HepG2 (cell line): ENCODE measurements around the gene SRD5A1. TPM values are rescaled to one million over a fixed set of nuclear protein-coding genes. Genes with fewer than 3 reads are reported as not detected.

Experiments
- ATAC-seq: fragments of 200-7000 bp; cut with Tn5 transposase; 3 replicates; pipeline ENCODE4 v1.9.1; 2020; ENCODE audit warnings: mild to moderate bottlenecking, moderate library complexity
- BruUV-seq: library from RNA; stranded (reverse); fragments of 400-500 nt; replicated peaks from 2 replicates; lab custom pipeline; 2021; lab: Mats Ljungman, UMichigan
- CTCF ChIA-PET: fragments of 300-600 bp; formaldehyde crosslinking; extraction: SDS; loops from one replicate; lab custom pipeline; 2021; ENCODE audit warnings: low total read pairs, inconsistent platforms, low intra/inter-chr PET ratio; lab: Yijun Ruan, JAX
- POLR2A ChIA-PET: fragments of 350-600 bp; sonication (Branson Sonifier 250); formaldehyde crosslinking; loops from one replicate; lab custom pipeline; 2020; ENCODE audit warnings: antibody characterized with exemption, inconsistent platforms; lab: Yijun Ruan, JAX
- DNase-seq: peaks from one replicate; pipeline ENCODE4 v3.0.0-alpha.2; 2015; ENCODE audit warnings: low spot score
- FAIRE-seq: peaks from 3 replicates; lab custom pipeline; 2011; peaks lifted over from hg19 to GRCh38; lab: Jason Lieb, UNC
- H2AFZ ChIP-seq: one replicate; pipeline ENCODE4 v1.6.1; 2011; ENCODE audit warnings: low read length, inconsistent platforms
- H3K27ac ChIP-seq: fragments of 300-600 bp; 3 replicates; pipeline ENCODE4 v1.8.0; 2011; ENCODE audit warnings: mixed run types, mild to moderate bottlenecking, mixed read lengths, low read length, inconsistent platforms; ENCODE audit not compliant: insufficient read depth; ENCODE audit errors: extremely low read length
- H3K27me3 ChIP-seq, 2 experiments: fragments of 200-600 bp in 1 of 2; 2 replicates in 1 of 2; 3 replicates in 1 of 2; pipeline versions ENCODE4 v1.6.0 to v1.8.0; 2011; ENCODE audit warnings: low read length in 2 of 2, mild to moderate bottlenecking in 2 of 2, moderate library complexity in 2 of 2, inconsistent platforms in 1 of 2; ENCODE audit not compliant: insufficient read depth in 2 of 2, control insufficient read depth in 1 of 2
- H3K36me3 ChIP-seq, 2 experiments: fragments of 200-600 bp in 1 of 2; replicated peaks in 1 of 2; 2 replicates in 1 of 2; 3 replicates in 1 of 2; pipeline versions ENCODE4 v1.5.1 to v1.8.0; 2011; ENCODE audit warnings: low read length in 2 of 2, inconsistent platforms in 1 of 2; ENCODE audit not compliant: insufficient read depth in 2 of 2, control insufficient read depth in 1 of 2
- H3K4me1 ChIP-seq: 2 replicates; pipeline ENCODE4 v1.5.1; 2012; ENCODE audit warnings: low read length, inconsistent platforms; ENCODE audit not compliant: insufficient read depth
- H3K4me2 ChIP-seq: 2 replicates; pipeline ENCODE4 v1.6.0; 2011; ENCODE audit warnings: low read depth, low read length, inconsistent platforms
- H3K4me3 ChIP-seq, 3 experiments: fragments of 200-600 bp in 1 of 3; sonication (generic), shearing (Covaris generic) in 1 of 3; replicated peaks in 1 of 3; 2 replicates each; pipeline ENCODE4 v1.5.1; 2011 to 2016; ENCODE audit warnings: low read length in 3 of 3, inconsistent platforms in 2 of 3, low read depth in 2 of 3, mild to moderate bottlenecking in 2 of 3, control low read depth in 1 of 3, mixed read lengths in 1 of 3; ENCODE audit not compliant: insufficient read depth in 1 of 3
- H3K79me2 ChIP-seq: one replicate; pipeline ENCODE4 v1.6.1; 2011; ENCODE audit warnings: low read length, inconsistent platforms; ENCODE audit not compliant: insufficient read depth
- H3K9ac ChIP-seq: 2 replicates; pipeline ENCODE4 v1.6.0; 2011; ENCODE audit warnings: mild to moderate bottlenecking, low read depth, low read length, inconsistent platforms; ENCODE audit not compliant: insufficient read depth
- H3K9me3 ChIP-seq: 2 replicates; pipeline ENCODE4 v1.5.1; 2012; ENCODE audit warnings: mild to moderate bottlenecking, low read length
- H4K20me1 ChIP-seq: 2 replicates; pipeline ENCODE4 v1.6.0; 2011; ENCODE audit warnings: inconsistent platforms, mild to moderate bottlenecking, low read length, moderate library complexity; ENCODE audit not compliant: insufficient read depth
- HNRNPH1 ChIP-seq: fragments of 200-400 bp; formaldehyde crosslinking; optimal IDR thresholded peaks from 2 replicates; pipeline ENCODE3; 2017; ENCODE audit warnings: mild to moderate bottlenecking, low read depth, low read length
- NCOA2 ChIP-seq: sonication (generic); formaldehyde crosslinking; IDR thresholded peaks from 2 replicates; pipeline ENCODE4 v1.8.0; 2022; ENCODE audit warnings: inconsistent platforms
- SRSF9 ChIP-seq: fragments of 200-400 bp; formaldehyde crosslinking; IDR thresholded peaks from 2 replicates; pipeline ENCODE4 v1.6.1; 2018; ENCODE audit warnings: borderline replicate concordance, mild to moderate bottlenecking, low read depth, low read length; ENCODE audit not compliant: insufficient read depth, poor library complexity, severe bottlenecking
- YEATS4 ChIP-seq: sonication (generic); formaldehyde crosslinking; IDR thresholded peaks from 2 replicates; pipeline ENCODE4 v1.4.0; 2020; ENCODE audit warnings: missing genetic modification reagents, borderline replicate concordance
- WGBS: methylation state at CpG from one replicate; pipeline ENCODE4 v1.1.6; 2017; ENCODE audit warnings: low lambda C conversion rate; 5-methylcytosine and 5-hydroxymethylcytosine counted together
- in situ Hi-C: cut with HindIII; loops from 2 replicates; pipeline ENCODE4 v1.10.0; 2017; ENCODE audit warnings: low pct_unique_long_range_greater_than_20kb; ENCODE audit not compliant: extremely low pct_ligation_motif_present
- intact Hi-C: fragments of 100-400 bp; cut with micrococcal nuclease; formaldehyde crosslinking; loops from one replicate; pipeline ENCODE4 v1.10.0; 2022; ENCODE audit not compliant: unreplicated experiment
- polyA plus RNA-seq, 8 experiments: library from polyadenylated mRNA; depleted of rRNA in 3 of 8; stranded (reverse) in 7 of 8; unstranded in 1 of 8; fragments of >200 nt; fragmentation: Illumina TruSeq in 4 of 8; extraction: Trizol in 4 of 8; gene quantifications; 2 replicates each; pipeline versions ENCODE4 v1.2.1 to v1.2.3, GENCODE V29; 2011 to 2016; ENCODE audit warnings: low read depth in 4 of 8, missing spikeins in 1 of 8, mixed read lengths in 1 of 8; ENCODE audit not compliant: insufficient read depth in 1 of 8
- total RNA-seq, 5 experiments: library from RNA; depleted of rRNA; stranded (reverse); fragments of >200 nt; fragmentation: Illumina TruSeq; extraction: Trizol; gene quantifications; 2 replicates each; pipeline ENCODE4 v1.2.3, GENCODE V29; 2016; ENCODE audit warnings: low read depth in 1 of 5
- TF ChIP-seq, protein P1 (sequence below): sonication (generic); formaldehyde crosslinking; IDR thresholded peaks from 2 replicates; pipeline ENCODE4 v1.5.0; 2020; ENCODE audit warnings: mild to moderate bottlenecking, missing genetic modification reagents, borderline replicate concordance
- TF ChIP-seq, protein P2 (sequence below), 2 experiments: sonication (generic) in 1 of 2; formaldehyde crosslinking in 1 of 2; IDR thresholded peaks; 2 replicates each; pipeline versions ENCODE4 v1.6.1 to v1.9.0; 2014 to 2022; ENCODE audit warnings: antibody characterized with exemption in 1 of 2, borderline replicate concordance in 1 of 2, inconsistent platforms in 1 of 2, low read depth in 1 of 2, missing genetic modification reagents in 1 of 2
- TF ChIP-seq, protein P3 (sequence below): sonication (generic); formaldehyde crosslinking; IDR thresholded peaks from 2 replicates; pipeline ENCODE4 v1.4.0; 2020; ENCODE audit warnings: missing genetic modification reagents, low read depth, mild to moderate bottlenecking, borderline replicate concordance

SRD5A1 gene
- total and polyA plus RNA-seq, 2 of the 13 experiments (the other 11 are each of a cell fraction or from before 2014, with no cell fraction given) = 6.1 to 9.9 TPM

DNA sequence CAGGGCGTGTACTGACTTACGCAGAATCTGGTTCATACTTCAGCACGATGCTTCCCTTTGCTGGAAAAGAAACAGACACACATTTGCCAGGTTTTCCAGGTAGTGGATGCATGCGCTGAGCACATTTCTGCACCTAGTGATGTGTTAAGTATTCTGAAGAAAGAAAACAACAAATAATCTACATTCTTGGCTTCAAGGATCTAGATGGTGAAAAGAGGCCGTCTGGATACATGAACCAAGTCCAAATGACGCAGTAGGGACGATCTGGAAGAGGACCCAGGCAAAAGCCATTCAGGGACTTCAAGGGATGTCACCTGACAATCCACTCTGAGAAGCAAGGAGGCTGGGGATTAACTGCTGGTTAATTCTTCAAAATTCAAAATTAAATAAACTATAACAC is 30.8 kb upstream of the SRD5A1 start:
- no peak overlapping the region for H3K27ac ChIP-seq
- ATAC-seq (no peak), FAIRE-seq (no peak), DNase-seq (no peak)
- intact Hi-C loops (no loop called here), in situ Hi-C loops (no loop called here)
- H3K4me1 ChIP-seq = no peaks in the 10 kb centered on the region
- H3K36me3 ChIP-seq = peaks cover 40 to 82% of the 10 kb centered on the region in 2 experiments
- H3K9ac ChIP-seq = no peak overlapping the region
- no peak overlapping the region for H3K4me2 ChIP-seq
- POLR2A ChIA-PET = no interaction called here
- H3K9me3 ChIP-seq = no peaks in the 10 kb centered on the region
- no TSS peak for BruUV-seq
- H3K79me2 ChIP-seq = no peaks in the 10 kb centered on the region
- H3K4me3 ChIP-seq = no peak overlapping the region
- CTCF ChIA-PET = no interaction called here
- WGBS = 100% methylated on average over 7 of the region's 7 CpGs
- no peak overlapping the region for H2AFZ ChIP-seq
- H4K20me1 ChIP-seq = no peaks in the 10 kb centered on the region
- H3K27me3 ChIP-seq = no peaks in the 10 kb centered on the region
- TF ChIP-seq HNRNPH1 (no peak), YEATS4 (no peak), NCOA2 (no peak), SRSF9 (no peak)
- TF ChIP-seq, protein P1, sequence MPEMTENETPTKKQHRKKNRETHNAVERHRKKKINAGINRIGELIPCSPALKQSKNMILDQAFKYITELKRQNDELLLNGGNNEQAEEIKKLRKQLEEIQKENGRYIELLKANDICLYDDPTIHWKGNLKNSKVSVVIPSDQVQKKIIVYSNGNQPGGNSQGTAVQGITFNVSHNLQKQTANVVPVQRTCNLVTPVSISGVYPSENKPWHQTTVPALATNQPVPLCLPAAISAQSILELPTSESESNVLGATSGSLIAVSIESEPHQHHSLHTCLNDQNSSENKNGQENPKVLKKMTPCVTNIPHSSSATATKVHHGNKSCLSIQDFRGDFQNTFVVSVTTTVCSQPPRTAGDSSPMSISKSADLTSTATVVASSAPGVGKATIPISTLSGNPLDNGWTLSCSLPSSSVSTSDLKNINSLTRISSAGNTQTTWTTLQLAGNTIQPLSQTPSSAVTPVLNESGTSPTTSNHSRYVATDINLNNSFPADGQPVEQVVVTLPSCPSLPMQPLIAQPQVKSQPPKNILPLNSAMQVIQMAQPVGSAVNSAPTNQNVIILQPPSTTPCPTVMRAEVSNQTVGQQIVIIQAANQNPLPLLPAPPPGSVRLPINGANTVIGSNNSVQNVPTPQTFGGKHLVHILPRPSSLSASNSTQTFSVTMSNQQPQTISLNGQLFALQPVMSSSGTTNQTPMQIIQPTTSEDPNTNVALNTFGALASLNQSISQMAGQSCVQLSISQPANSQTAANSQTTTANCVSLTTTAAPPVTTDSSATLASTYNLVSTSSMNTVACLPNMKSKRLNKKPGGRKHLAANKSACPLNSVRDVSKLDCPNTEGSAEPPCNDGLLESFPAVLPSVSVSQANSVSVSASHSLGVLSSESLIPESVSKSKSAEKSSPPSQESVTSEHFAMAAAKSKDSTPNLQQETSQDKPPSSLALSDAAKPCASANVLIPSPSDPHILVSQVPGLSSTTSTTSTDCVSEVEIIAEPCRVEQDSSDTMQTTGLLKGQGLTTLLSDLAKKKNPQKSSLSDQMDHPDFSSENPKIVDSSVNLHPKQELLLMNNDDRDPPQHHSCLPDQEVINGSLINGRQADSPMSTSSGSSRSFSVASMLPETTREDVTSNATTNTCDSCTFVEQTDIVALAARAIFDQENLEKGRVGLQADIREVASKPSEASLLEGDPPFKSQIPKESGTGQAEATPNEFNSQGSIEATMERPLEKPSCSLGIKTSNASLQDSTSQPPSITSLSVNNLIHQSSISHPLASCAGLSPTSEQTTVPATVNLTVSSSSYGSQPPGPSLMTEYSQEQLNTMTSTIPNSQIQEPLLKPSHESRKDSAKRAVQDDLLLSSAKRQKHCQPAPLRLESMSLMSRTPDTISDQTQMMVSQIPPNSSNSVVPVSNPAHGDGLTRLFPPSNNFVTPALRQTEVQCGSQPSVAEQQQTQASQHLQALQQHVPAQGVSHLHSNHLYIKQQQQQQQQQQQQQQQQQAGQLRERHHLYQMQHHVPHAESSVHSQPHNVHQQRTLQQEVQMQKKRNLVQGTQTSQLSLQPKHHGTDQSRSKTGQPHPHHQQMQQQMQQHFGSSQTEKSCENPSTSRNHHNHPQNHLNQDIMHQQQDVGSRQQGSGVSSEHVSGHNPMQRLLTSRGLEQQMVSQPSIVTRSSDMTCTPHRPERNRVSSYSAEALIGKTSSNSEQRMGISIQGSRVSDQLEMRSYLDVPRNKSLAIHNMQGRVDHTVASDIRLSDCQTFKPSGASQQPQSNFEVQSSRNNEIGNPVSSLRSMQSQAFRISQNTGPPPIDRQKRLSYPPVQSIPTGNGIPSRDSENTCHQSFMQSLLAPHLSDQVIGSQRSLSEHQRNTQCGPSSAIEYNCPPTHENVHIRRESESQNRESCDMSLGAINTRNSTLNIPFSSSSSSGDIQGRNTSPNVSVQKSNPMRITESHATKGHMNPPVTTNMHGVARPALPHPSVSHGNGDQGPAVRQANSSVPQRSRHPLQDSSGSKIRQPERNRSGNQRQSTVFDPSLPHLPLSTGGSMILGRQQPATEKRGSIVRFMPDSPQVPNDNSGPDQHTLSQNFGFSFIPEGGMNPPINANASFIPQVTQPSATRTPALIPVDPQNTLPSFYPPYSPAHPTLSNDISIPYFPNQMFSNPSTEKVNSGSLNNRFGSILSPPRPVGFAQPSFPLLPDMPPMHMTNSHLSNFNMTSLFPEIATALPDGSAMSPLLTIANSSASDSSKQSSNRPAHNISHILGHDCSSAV (CRISPR knock-in tag) = no peak
- TF ChIP-seq, protein P2, sequence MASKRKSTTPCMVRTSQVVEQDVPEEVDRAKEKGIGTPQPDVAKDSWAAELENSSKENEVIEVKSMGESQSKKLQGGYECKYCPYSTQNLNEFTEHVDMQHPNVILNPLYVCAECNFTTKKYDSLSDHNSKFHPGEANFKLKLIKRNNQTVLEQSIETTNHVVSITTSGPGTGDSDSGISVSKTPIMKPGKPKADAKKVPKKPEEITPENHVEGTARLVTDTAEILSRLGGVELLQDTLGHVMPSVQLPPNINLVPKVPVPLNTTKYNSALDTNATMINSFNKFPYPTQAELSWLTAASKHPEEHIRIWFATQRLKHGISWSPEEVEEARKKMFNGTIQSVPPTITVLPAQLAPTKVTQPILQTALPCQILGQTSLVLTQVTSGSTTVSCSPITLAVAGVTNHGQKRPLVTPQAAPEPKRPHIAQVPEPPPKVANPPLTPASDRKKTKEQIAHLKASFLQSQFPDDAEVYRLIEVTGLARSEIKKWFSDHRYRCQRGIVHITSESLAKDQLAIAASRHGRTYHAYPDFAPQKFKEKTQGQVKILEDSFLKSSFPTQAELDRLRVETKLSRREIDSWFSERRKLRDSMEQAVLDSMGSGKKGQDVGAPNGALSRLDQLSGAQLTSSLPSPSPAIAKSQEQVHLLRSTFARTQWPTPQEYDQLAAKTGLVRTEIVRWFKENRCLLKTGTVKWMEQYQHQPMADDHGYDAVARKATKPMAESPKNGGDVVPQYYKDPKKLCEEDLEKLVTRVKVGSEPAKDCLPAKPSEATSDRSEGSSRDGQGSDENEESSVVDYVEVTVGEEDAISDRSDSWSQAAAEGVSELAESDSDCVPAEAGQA (IDR thresholded peaks at IDR 0.05; ENCODE audit: low read depth) = no peak
- TF ChIP-seq, protein P2 (CRISPR knock-in tag; IDR thresholded peaks at IDR 0.05; ENCODE audit: borderline replicate concordance) = no peak
- TF ChIP-seq, protein P3, sequence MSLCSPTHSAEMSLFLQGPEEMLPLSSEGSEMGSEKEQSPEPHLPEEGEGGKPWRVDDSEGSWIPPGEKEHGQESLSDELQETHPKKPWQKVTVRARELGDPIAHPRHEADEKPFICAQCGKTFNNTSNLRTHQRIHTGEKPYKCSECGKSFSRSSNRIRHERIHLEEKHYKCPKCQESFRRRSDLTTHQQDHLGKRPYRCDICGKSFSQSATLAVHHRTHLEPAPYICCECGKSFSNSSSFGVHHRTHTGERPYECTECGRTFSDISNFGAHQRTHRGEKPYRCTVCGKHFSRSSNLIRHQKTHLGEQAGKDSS = no peak
